ENCODE measurements around the gene FAM47B. TPM values are rescaled to one million over a fixed set of nuclear protein-coding genes. Genes with fewer than 3 reads are reported as not detected.

FAM47B gene
- polyA plus RNA-seq (ENCODE audit: insufficient read length in 4 of 4): not detected

- DNase-seq (ENCODE audit: low read depth in 4 of 4, low spot score in 3 of 4): no peak
Observed at GRCh38 chrX:34942496-34942895, at the start of gene FAM47B. Gene FAM47B, plus strand, starts transcription at chrX:34942796. Its CDS starts 36 bp downstream, at chrX:34942832.

- no peak for DNase-seq (ENCODE audit: low read depth in 4 of 4, low spot score in 3 of 4)
Observed at GRCh38 chrX:34893741-34894140, 48.9 kb upstream of the FAM47B start.

GRCh38 chrX:34900691-34901090, 41.9 kb upstream of the FAM47B start:
- no peak for DNase-seq (ENCODE audit: low read depth in 4 of 4, low spot score in 3 of 4)

- no peak for DNase-seq (ENCODE audit: low read depth in 4 of 4, low spot score in 3 of 4)
Observed at GRCh38 chrX:34901761-34902160, 40.8 kb upstream of the FAM47B start.

- DNase-seq (ENCODE audit: low read depth in 4 of 4, low spot score in 3 of 4): no peak
Observed at GRCh38 chrX:34903316-34903715, 39.3 kb upstream of the FAM47B start.

- no peak for DNase-seq (ENCODE audit: low read depth in 4 of 4, low spot score in 3 of 4)
Observed at GRCh38 chrX:34909151-34909550, 33.4 kb upstream of the FAM47B start.

- no peak for DNase-seq (ENCODE audit: low read depth in 4 of 4, low spot score in 3 of 4)
Observed at GRCh38 chrX:34915463-34916225, 27.0 kb upstream of the FAM47B start.

- no peak for DNase-seq (ENCODE audit: low read depth in 4 of 4, low spot score in 3 of 4)
Observed at GRCh38 chrX:34917146-34917545, 25.4 kb upstream of the FAM47B start.

GRCh38 chrX:34918091-34918736, 24.4 kb upstream of the FAM47B start:
- no peak for DNase-seq (ENCODE audit: low read depth in 4 of 4, low spot score in 3 of 4)

- DNase-seq (ENCODE audit: low read depth in 4 of 4, low spot score in 3 of 4): peak in 3 of 4 donors; percentile 1 to 7 (median 7)
Observed at GRCh38 chrX:34918856-34919255, 23.7 kb upstream of the FAM47B start.

GRCh38 chrX:34927866-34928265, 14.7 kb upstream of the FAM47B start:
- no peak for DNase-seq (ENCODE audit: low read depth in 4 of 4, low spot score in 3 of 4)

- no peak for DNase-seq (ENCODE audit: low read depth in 4 of 4, low spot score in 3 of 4)
Observed at GRCh38 chrX:34943235-34943634, 639 bp downstream of the FAM47B start.

GRCh38 chrX:34956916-34957315, 14.3 kb downstream of the FAM47B start:
- DNase-seq (ENCODE audit: low read depth in 4 of 4, low spot score in 3 of 4): no peak

- no peak for DNase-seq (ENCODE audit: low read depth in 4 of 4, low spot score in 3 of 4)
Observed at GRCh38 chrX:34961662-34962061, 19.1 kb downstream of the FAM47B start.

- no peak for DNase-seq (ENCODE audit: low read depth in 4 of 4, low spot score in 3 of 4)
Observed at GRCh38 chrX:34972206-34972605, 29.6 kb downstream of the FAM47B start.

- no peak for DNase-seq (ENCODE audit: low read depth in 4 of 4, low spot score in 3 of 4)
Observed at GRCh38 chrX:34978171-34978570, 35.6 kb downstream of the FAM47B start.

- no peak for DNase-seq (ENCODE audit: low read depth in 4 of 4, low spot score in 3 of 4)
Observed at GRCh38 chrX:34987646-34988045, 45.0 kb downstream of the FAM47B start.
